HCT116 (cell line): Measurements from ENCODE around the gene CAMSAP3. TPM values are rescaled to one million over a fixed set of nuclear protein-coding genes. Genes with fewer than 3 reads are reported as not detected.
"Not testable (repeated sequence)": the region's sequence is repeated elsewhere in the genome, so short reads cannot be mapped to it uniquely, and the experiment has no call there.

ENCODE experiments used
- ATAC-seq: fragments of 200-7000 bp; cut with Tn5 transposase; 2 replicates; pipeline ENCODE4 v1.9.1; 2020; ENCODE audit warnings: mild to moderate bottlenecking, moderate library complexity
- BruUV-seq: library from RNA; stranded (reverse); fragments of 400-500 nt; replicated peaks from 2 replicates; lab custom pipeline; 2021; lab: Mats Ljungman, UMichigan
- CTCF ChIA-PET: fragments of 300-600 bp; sonication (Branson Sonifier 250); formaldehyde crosslinking; loops from one replicate; lab custom pipeline; 2021; ENCODE audit warnings: antibody characterized with exemption; lab: Charles Lee
- POLR2A ChIA-PET: fragments of 300-600, 350-600 bp; sonication (Branson Sonifier 250); formaldehyde crosslinking; loops from one replicate; lab custom pipeline; 2021; ENCODE audit warnings: antibody characterized with exemption; lab: Charles Lee
- RAD21 ChIA-PET, 2 experiments: fragments of 300-600 bp; sonication (Branson Sonifier 250); formaldehyde crosslinking; loops; one replicate each; lab custom pipeline; 2023; ENCODE audit warnings: low total read pairs in 2 of 2; ENCODE audit not compliant: uncharacterized antibody in 2 of 2, unreplicated experiment in 2 of 2, low non-redundant PET in 1 of 2; lab: Charles Lee
- DNase-seq: peaks from one replicate; pipeline ENCODE4 v3.0.0-alpha.2; 2010; ENCODE audit warnings: low read depth, low spot score
- H2AFZ ChIP-seq: fragments of 200-600 bp; shearing (Covaris generic), sonication (generic); 2 replicates; pipeline ENCODE4 v1.6.1; 2017; ENCODE audit warnings: low read depth, mixed run types, mixed read lengths, antibody characterized with exemption, low read length; ENCODE audit not compliant: poor library complexity, severe bottlenecking
- H3K27ac ChIP-seq: 2 replicates; pipeline ENCODE4 v1.5.1; 2012; ENCODE audit warnings: low read depth, low read length
- H3K27me3 ChIP-seq: fragments of 200-600 bp; sonication (generic); 2 replicates; pipeline ENCODE4 v1.6.1; 2016; ENCODE audit warnings: mixed run types, low read length, mixed read lengths; ENCODE audit not compliant: insufficient read depth
- H3K36me3 ChIP-seq, 2 experiments: fragments of 200-500 bp in 1 of 2; fragments of 200-600 bp in 1 of 2; sonication (Bioruptor generic) in 1 of 2; sonication (generic) in 1 of 2; 2 replicates each; pipeline versions ENCODE4 v1.5.1 to v1.6.1; 2014 to 2016; ENCODE audit warnings: low read length in 2 of 2, inconsistent platforms in 1 of 2, mixed read lengths in 1 of 2, mixed run types in 1 of 2; ENCODE audit not compliant: insufficient read depth in 2 of 2, control insufficient read depth in 1 of 2
- H3K4me1 ChIP-seq, 2 experiments: fragments of 200-600 bp in 1 of 2; sonication (generic) in 1 of 2; 2 replicates each; pipeline versions ENCODE4 v1.5.1 to v1.6.1; 2012 to 2017; ENCODE audit warnings: low read length in 2 of 2, inconsistent platforms in 1 of 2, mild to moderate bottlenecking in 1 of 2, mixed read lengths in 1 of 2, mixed run types in 1 of 2, moderate library complexity in 1 of 2; ENCODE audit not compliant: insufficient read depth in 2 of 2, control insufficient read depth in 1 of 2
- H3K4me2 ChIP-seq: fragments of 200-600 bp; sonication (generic); 2 replicates; pipeline ENCODE4 v1.6.1; 2017; ENCODE audit warnings: mixed run types, low read length, mixed read lengths
- H3K4me3 ChIP-seq, 2 experiments: fragments of 200-600 bp in 1 of 2; sonication (generic) in 1 of 2; replicated peaks in 1 of 2; 2 replicates each; pipeline ENCODE4 v1.5.1; 2011 to 2016; ENCODE audit warnings: low read length in 2 of 2, control low read depth in 1 of 2, low read depth in 1 of 2, mild to moderate bottlenecking in 1 of 2, mixed read lengths in 1 of 2, mixed run types in 1 of 2
- H3K79me2 ChIP-seq: fragments of 200-600 bp; sonication (generic); 2 replicates; pipeline ENCODE4 v1.6.1; 2017; ENCODE audit warnings: mild to moderate bottlenecking, mixed run types, low read length, moderate library complexity, mixed read lengths; ENCODE audit not compliant: insufficient read depth
- H3K9ac ChIP-seq: fragments of 200-600 bp; sonication (generic); 2 replicates; pipeline ENCODE4 v1.6.1; 2016; ENCODE audit warnings: low read length, mixed read lengths
- H3K9me2 ChIP-seq: fragments of 200-600 bp; sonication (generic), shearing (Covaris generic); 2 replicates; pipeline ENCODE4 v1.6.1; 2017; ENCODE audit warnings: mixed run types, mild to moderate bottlenecking, moderate library complexity; ENCODE audit not compliant: insufficient read depth
- H3K9me3 ChIP-seq, 2 experiments: fragments of 200-500 bp in 1 of 2; fragments of 200-600 bp in 1 of 2; sonication (Bioruptor generic) in 1 of 2; sonication (generic) in 1 of 2; 2 replicates each; pipeline ENCODE4 v1.6.1; 2014 to 2017; ENCODE audit warnings: low read length in 2 of 2, mixed read lengths in 2 of 2, inconsistent platforms in 1 of 2, low read depth in 1 of 2, mild to moderate bottlenecking in 1 of 2, mixed run types in 1 of 2, moderate library complexity in 1 of 2; ENCODE audit not compliant: control insufficient read depth in 1 of 2, insufficient read depth in 1 of 2
- H4K20me1 ChIP-seq: fragments of 200-600 bp; sonication (generic), shearing (Covaris generic); 2 replicates; pipeline ENCODE4 v1.6.1; 2017; ENCODE audit warnings: mixed run types, mild to moderate bottlenecking, moderate library complexity; ENCODE audit not compliant: insufficient read depth
- CEBPB ChIP-seq: IDR thresholded peaks from 2 replicates; pipeline ENCODE4 v1.6.1; 2012; ENCODE audit warnings: low read depth
- FOSL1 ChIP-seq: IDR thresholded peaks from 2 replicates; pipeline ENCODE4 v1.6.1; 2012; ENCODE audit warnings: low read depth
- POLR2AphosphoS5 ChIP-seq: IDR thresholded peaks from 2 replicates; pipeline ENCODE4 v1.6.1; 2011; ENCODE audit warnings: mild to moderate bottlenecking, low read depth, low read length, moderate library complexity
- RAD21 ChIP-seq: IDR thresholded peaks from 2 replicates; pipeline ENCODE4 v1.6.1; 2012; ENCODE audit warnings: low read depth, mild to moderate bottlenecking
- SP1 ChIP-seq: IDR thresholded peaks from 2 replicates; pipeline ENCODE4 v1.6.1; 2012; ENCODE audit warnings: low read depth
- TCF7L2 ChIP-seq: IDR thresholded peaks from 2 replicates; pipeline ENCODE4 v1.7.0; 2011; ENCODE audit warnings: borderline replicate concordance, inconsistent platforms; ENCODE audit not compliant: insufficient read depth, insufficient read length; ENCODE audit errors: extremely low read depth
- ZBTB33 ChIP-seq: IDR thresholded peaks from 2 replicates; pipeline ENCODE4 v1.6.1; 2011; ENCODE audit warnings: mild to moderate bottlenecking, low read length, moderate library complexity; ENCODE audit not compliant: insufficient replicate concordance; ENCODE audit errors: extremely low read depth
- intact Hi-C: fragments of 100-400 bp; cut with micrococcal nuclease; formaldehyde crosslinking; loops from 2 replicates; pipeline ENCODE4 v1.10.0; 2022
- total RNA-seq: library from RNA; stranded (reverse); gene quantifications from one replicate; pipeline ENCODE4 v1.2.1, GENCODE V29; 2021; ENCODE audit not compliant: unreplicated experiment
- TF ChIP-seq, protein P1 (sequence below), 3 experiments: fragments of 200-600 bp in 1 of 3; sonication (generic) in 1 of 3; IDR thresholded peaks in 2 of 3; conservative IDR thresholded peaks in 1 of 3; 2 replicates each; pipeline ENCODE4 v1.5.1; 2012 to 2017; ENCODE audit warnings: low read depth in 2 of 3, low read length in 2 of 3, antibody characterized with exemption in 1 of 3, borderline replicate concordance in 1 of 3, control low read depth in 1 of 3, mild to moderate bottlenecking in 1 of 3, mixed read lengths in 1 of 3, mixed run types in 1 of 3, moderate library complexity in 1 of 3; ENCODE audit not compliant: insufficient read depth in 1 of 3

The CAMSAP3 gene
- total RNA-seq, 1 experiment from 2014 or later, result 24.0 TPM

GRCh38 chr19:7575434-7576040 is 20.1 kb upstream of the CAMSAP3 start:
- ATAC-seq, result peak; percentile 84
- RAD21 ChIA-PET, result no interaction called here
- BruUV-seq, result no TSS peak

GRCh38 chr19:7577422-7577821 is 18.2 kb upstream of the CAMSAP3 start:
- H2AFZ ChIP-seq, intact Hi-C loops, H3K79me2 ChIP-seq, POLR2A ChIA-PET, H3K4me2 ChIP-seq, RAD21 ChIA-PET, H3K27ac ChIP-seq, H3K9me2 ChIP-seq, H3K4me3 ChIP-seq, H3K27me3 ChIP-seq, DNase-seq, H4K20me1 ChIP-seq, BruUV-seq, H3K36me3 ChIP-seq, H3K9me3 ChIP-seq, H3K9ac ChIP-seq, ATAC-seq: not testable (repeated sequence)
- CTCF ChIA-PET, result interaction anchor here (3.5 kb wide), 1 partner anchor 9 kb away, joined by 9 read pairs; no protein-coding TSS in a partner anchor
- H3K4me1 ChIP-seq, result peaks cover 14 to 23% of the 10 kb centered on the region in 2 experiments

More at GRCh38 chr19:7575434-7576040, 20.1 kb upstream of the CAMSAP3 start:
- H3K4me2 ChIP-seq, result peak overlapping the region; percentile 33
- peak overlapping the region; percentile 24 for H2AFZ ChIP-seq
- H3K27me3 ChIP-seq, result no peaks in the 10 kb centered on the region
- H4K20me1 ChIP-seq, result no peaks in the 10 kb centered on the region
- H3K27ac ChIP-seq, result no peak overlapping the region
- no peak overlapping the region for H3K9ac ChIP-seq
- no peaks in the 10 kb centered on the region for H3K9me3 ChIP-seq
- no peaks in the 10 kb centered on the region for H3K9me2 ChIP-seq
- H3K79me2 ChIP-seq, result no peaks in the 10 kb centered on the region
- CTCF ChIA-PET, result no interaction called here
- POLR2A ChIA-PET, result no interaction called here
- no peaks in the 10 kb centered on the region for H3K36me3 ChIP-seq
- peak; percentile 66 for DNase-seq
- H3K4me3 ChIP-seq, result no peak overlapping the region
- peaks cover 14 to 23% of the 10 kb centered on the region in 2 experiments for H3K4me1 ChIP-seq
- intact Hi-C loops, result no loop called here
- TF ChIP-seq ZBTB33, result no peak
- no peak for TF ChIP-seq RAD21
- peak; percentile 20; the same call in 1 of the 2 replicates for TF ChIP-seq FOSL1
- no peak for TF ChIP-seq TCF7L2
- no peak for TF ChIP-seq CEBPB
- TF ChIP-seq, protein P1, sequence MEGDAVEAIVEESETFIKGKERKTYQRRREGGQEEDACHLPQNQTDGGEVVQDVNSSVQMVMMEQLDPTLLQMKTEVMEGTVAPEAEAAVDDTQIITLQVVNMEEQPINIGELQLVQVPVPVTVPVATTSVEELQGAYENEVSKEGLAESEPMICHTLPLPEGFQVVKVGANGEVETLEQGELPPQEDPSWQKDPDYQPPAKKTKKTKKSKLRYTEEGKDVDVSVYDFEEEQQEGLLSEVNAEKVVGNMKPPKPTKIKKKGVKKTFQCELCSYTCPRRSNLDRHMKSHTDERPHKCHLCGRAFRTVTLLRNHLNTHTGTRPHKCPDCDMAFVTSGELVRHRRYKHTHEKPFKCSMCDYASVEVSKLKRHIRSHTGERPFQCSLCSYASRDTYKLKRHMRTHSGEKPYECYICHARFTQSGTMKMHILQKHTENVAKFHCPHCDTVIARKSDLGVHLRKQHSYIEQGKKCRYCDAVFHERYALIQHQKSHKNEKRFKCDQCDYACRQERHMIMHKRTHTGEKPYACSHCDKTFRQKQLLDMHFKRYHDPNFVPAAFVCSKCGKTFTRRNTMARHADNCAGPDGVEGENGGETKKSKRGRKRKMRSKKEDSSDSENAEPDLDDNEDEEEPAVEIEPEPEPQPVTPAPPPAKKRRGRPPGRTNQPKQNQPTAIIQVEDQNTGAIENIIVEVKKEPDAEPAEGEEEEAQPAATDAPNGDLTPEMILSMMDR (IDR thresholded peaks at IDR 0.05 in 2 of 3, conservative IDR thresholded peaks at IDR 0.05 in 1 of 3; ENCODE audit: borderline replicate concordance in 1 of 3, insufficient read depth in 1 of 3, low read depth in 2 of 3, low read length in 2 of 3), result no peak
- no peak for TF ChIP-seq POLR2AphosphoS5
- TF ChIP-seq SP1, result no peak; the same call in 1 of the 2 replicates
